Retinal pigment epithelial cell (primary cell): Measurements from ENCODE around the gene DGCR8.

Source experiments
- DNase-seq: peaks from one replicate; pipeline ENCODE4 v3.0.0-alpha.2; 2010; ENCODE audit warnings: low read depth
- H3K4me3 ChIP-seq: 2 replicates; pipeline ENCODE4 v1.5.1; 2011; ENCODE audit warnings: mild to moderate bottlenecking, low read length, control low read depth, moderate library complexity
- CTCF ChIP-seq: conservative IDR thresholded peaks from 2 replicates; pipeline ENCODE4 v1.5.1; 2011; ENCODE audit warnings: low read depth, low read length, control low read depth, inconsistent platforms

Gene DGCR8

GRCh38 chr22:20043057-20043996 lies 36.7 kb upstream of the DGCR8 start:
- TF ChIP-seq CTCF = no peak
- DNase-seq = no peak
- no peak overlapping the region for H3K4me3 ChIP-seq

- no peak for TF ChIP-seq CTCF
- H3K4me3 ChIP-seq = no peak overlapping the region
- no peak for DNase-seq
Observed at GRCh38 chr22:20043997-20044342, 36.1 kb upstream of the DGCR8 start.

- DNase-seq = no peak
- TF ChIP-seq CTCF = no peak
- H3K4me3 ChIP-seq = no peak overlapping the region
Observed at GRCh38 chr22:20044495-20045151, 35.4 kb upstream of the DGCR8 start.

- no peak for TF ChIP-seq CTCF
- no peak overlapping the region for H3K4me3 ChIP-seq
- DNase-seq = no peak
Observed at GRCh38 chr22:20046730-20047129, 33.3 kb upstream of the DGCR8 start.

GRCh38 chr22:20051927-20052308 lies 28.1 kb upstream of the DGCR8 start:
- no peak for TF ChIP-seq CTCF
- H3K4me3 ChIP-seq = no peak overlapping the region
- DNase-seq = no peak

- no peak for DNase-seq
- H3K4me3 ChIP-seq = no peak overlapping the region
- TF ChIP-seq CTCF = no peak
Observed at GRCh38 chr22:20052309-20053259, 27.5 kb upstream of the DGCR8 start.
